Measurements from ENCODE around the gene BGN. TPM values are rescaled to one million over a fixed set of nuclear protein-coding genes. Genes with fewer than 3 reads are reported as not detected.

The BGN gene
- total RNA-seq, 1 experiment from 2014 or later = not detected

- no peak for DNase-seq (ENCODE audit: low read depth, low spot score)
- in situ Hi-C loops (cut with HindIII; ENCODE audit: low pct_unique_long_range_greater_than_20kb, low sequenced_read_pairs) = no loop called here
These were observed 18.5 kb downstream of the BGN start for GRCh38 chrX:153513265-153513664.

GRCh38 chrX:153514259-153514658, 19.5 kb downstream of the BGN start:
- in situ Hi-C loops (cut with HindIII; ENCODE audit: low pct_unique_long_range_greater_than_20kb, low sequenced_read_pairs) = no loop called here
- no peak for DNase-seq (ENCODE audit: low read depth, low spot score)

GRCh38 chrX:153515435-153515834, 20.7 kb downstream of the BGN start:
- in situ Hi-C loops (cut with HindIII; ENCODE audit: low pct_unique_long_range_greater_than_20kb, low sequenced_read_pairs) = no loop called here
- DNase-seq (ENCODE audit: low read depth, low spot score) = no peak

GRCh38 chrX:153516073-153516472, 21.3 kb downstream of the BGN start:
- in situ Hi-C loops (cut with HindIII; ENCODE audit: low pct_unique_long_range_greater_than_20kb, low sequenced_read_pairs) = no loop called here
- DNase-seq (ENCODE audit: low read depth, low spot score) = no peak

- in situ Hi-C loops (cut with HindIII; ENCODE audit: low pct_unique_long_range_greater_than_20kb, low sequenced_read_pairs) = no loop called here
These were observed 22.6 kb downstream of the BGN start, which contains the start of gene ATP2B3 for GRCh38 chrX:153517423-153517822. TSS of gene ATP2B3 (plus strand) at chrX:153517642. CDS start at chrX:153536248, 18,606 bp downstream.

GRCh38 chrX:153517946-153518834, 23.4 kb downstream of the BGN start:
- in situ Hi-C loops (cut with HindIII; ENCODE audit: low pct_unique_long_range_greater_than_20kb, low sequenced_read_pairs) = no loop called here
- no peak for DNase-seq (ENCODE audit: low read depth, low spot score)

More at GRCh38 chrX:153517423-153517822, 22.6 kb downstream of the BGN start, which contains the start of gene ATP2B3:
- no peak for DNase-seq (ENCODE audit: low read depth, low spot score)

GRCh38 chrX:153519569-153520286, 24.9 kb downstream of the BGN start:
- DNase-seq (ENCODE audit: low read depth, low spot score) = no peak
- in situ Hi-C loops (cut with HindIII; ENCODE audit: low pct_unique_long_range_greater_than_20kb, low sequenced_read_pairs) = no loop called here

- DNase-seq (ENCODE audit: low read depth, low spot score) = no peak
- in situ Hi-C loops (cut with HindIII; ENCODE audit: low pct_unique_long_range_greater_than_20kb, low sequenced_read_pairs) = no loop called here
These were observed 25.6 kb downstream of the BGN start for GRCh38 chrX:153520287-153520917.

- in situ Hi-C loops (cut with HindIII; ENCODE audit: low pct_unique_long_range_greater_than_20kb, low sequenced_read_pairs) = no loop called here
- DNase-seq (ENCODE audit: low read depth, low spot score) = no peak
These were observed 26.3 kb downstream of the BGN start for GRCh38 chrX:153521034-153521433.

- no peak for DNase-seq (ENCODE audit: low read depth, low spot score)
- in situ Hi-C loops (cut with HindIII; ENCODE audit: low pct_unique_long_range_greater_than_20kb, low sequenced_read_pairs) = no loop called here
These were observed 27.5 kb downstream of the BGN start for GRCh38 chrX:153522259-153522658.

- no peak for DNase-seq (ENCODE audit: low read depth, low spot score)
- in situ Hi-C loops (cut with HindIII; ENCODE audit: low pct_unique_long_range_greater_than_20kb, low sequenced_read_pairs) = no loop called here
These were observed 28.5 kb downstream of the BGN start for GRCh38 chrX:153523269-153523668.

- DNase-seq (ENCODE audit: low read depth, low spot score) = no peak
- in situ Hi-C loops (cut with HindIII; ENCODE audit: low pct_unique_long_range_greater_than_20kb, low sequenced_read_pairs) = no loop called here
These were observed 29.5 kb downstream of the BGN start for GRCh38 chrX:153524234-153524633.

GRCh38 chrX:153525451-153525850, 30.7 kb downstream of the BGN start:
- no peak for DNase-seq (ENCODE audit: low read depth, low spot score)
- in situ Hi-C loops (cut with HindIII; ENCODE audit: low pct_unique_long_range_greater_than_20kb, low sequenced_read_pairs) = no loop called here

- in situ Hi-C loops (cut with HindIII; ENCODE audit: low pct_unique_long_range_greater_than_20kb, low sequenced_read_pairs) = no loop called here
- no peak for DNase-seq (ENCODE audit: low read depth, low spot score)
These were observed 31.3 kb downstream of the BGN start for GRCh38 chrX:153526042-153526441.

GRCh38 chrX:153526801-153527200, 32.0 kb downstream of the BGN start:
- DNase-seq (ENCODE audit: low read depth, low spot score) = no peak
- in situ Hi-C loops (cut with HindIII; ENCODE audit: low pct_unique_long_range_greater_than_20kb, low sequenced_read_pairs) = no loop called here

- in situ Hi-C loops (cut with HindIII; ENCODE audit: low pct_unique_long_range_greater_than_20kb, low sequenced_read_pairs) = no loop called here
- no peak for DNase-seq (ENCODE audit: low read depth, low spot score)
These were observed 32.4 kb downstream of the BGN start for GRCh38 chrX:153527208-153527607.

- DNase-seq (ENCODE audit: low read depth, low spot score) = no peak
- in situ Hi-C loops (cut with HindIII; ENCODE audit: low pct_unique_long_range_greater_than_20kb, low sequenced_read_pairs) = no loop called here
These were observed 35.8 kb downstream of the BGN start for GRCh38 chrX:153530411-153531129.

GRCh38 chrX:153533091-153533490, 38.3 kb downstream of the BGN start:
- in situ Hi-C loops (cut with HindIII; ENCODE audit: low pct_unique_long_range_greater_than_20kb, low sequenced_read_pairs) = no loop called here
- no peak for DNase-seq (ENCODE audit: low read depth, low spot score)
